Measurements from ENCODE around the gene ERGIC1. TPM values are rescaled to one million over a fixed set of nuclear protein-coding genes. Genes with fewer than 3 reads are reported as not detected.

ERGIC1 gene
- total and polyA plus RNA-seq, 10 of the 15 experiments (the other 5 are each of a cell fraction or from before 2014, with no cell fraction given), result 8.8 to 104 (median 76.3) TPM

DNA sequence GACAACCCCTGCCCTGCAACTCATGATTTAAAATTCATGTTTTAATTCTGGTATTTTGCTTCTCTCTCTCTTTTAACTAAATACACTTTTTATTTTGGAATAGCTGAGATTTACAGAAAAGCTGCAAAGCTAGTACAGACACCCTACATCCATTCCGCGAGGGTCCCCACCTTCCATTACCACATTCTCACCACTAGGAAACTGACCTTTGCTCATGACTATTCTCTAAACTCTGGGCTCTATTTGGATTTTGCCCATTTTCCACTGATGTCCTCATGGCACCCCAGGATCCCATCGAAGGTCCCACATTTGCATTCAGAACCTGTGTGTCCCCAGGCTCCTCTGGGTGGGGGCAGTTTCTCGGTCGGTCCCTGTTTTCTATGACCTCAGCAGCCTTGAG lies 11.5 kb downstream of the ERGIC1 start:
- TF ChIP-seq ZNF217 (IDR thresholded peaks at IDR 0.05) (no peak), PAX5 (IDR thresholded peaks at IDR 0.05; ENCODE audit: borderline replicate concordance, low read depth, low read length) (no peak), EGR1 (IDR thresholded peaks at IDR 0.05; ENCODE audit: borderline replicate concordance in 1 of 2, low read depth in 2 of 2, low read length in 2 of 2) (no peak), TARDBP (IDR thresholded peaks at IDR 0.05; ENCODE audit: borderline replicate concordance) (no peak), SMARCA5 (IDR thresholded peaks at IDR 0.05) (no peak), CREB1 (IDR thresholded peaks at IDR 0.05; ENCODE audit: low read depth) (no peak), NFIC (IDR thresholded peaks at IDR 0.05; ENCODE audit: low read depth, low read length) (no peak), ZNF207 (IDR thresholded peaks at IDR 0.05; ENCODE audit: borderline replicate concordance) (no peak), SMAD5 (IDR thresholded peaks at IDR 0.05; ENCODE audit: low read depth) (no peak), NFYB (IDR thresholded peaks at IDR 0.05; ENCODE audit: insufficient read depth, low read depth, low read length) (no peak), YY1 (IDR thresholded peaks at IDR 0.05; ENCODE audit: low read depth, low read length) (no peak)
- TF ChIP-seq, protein P1, sequence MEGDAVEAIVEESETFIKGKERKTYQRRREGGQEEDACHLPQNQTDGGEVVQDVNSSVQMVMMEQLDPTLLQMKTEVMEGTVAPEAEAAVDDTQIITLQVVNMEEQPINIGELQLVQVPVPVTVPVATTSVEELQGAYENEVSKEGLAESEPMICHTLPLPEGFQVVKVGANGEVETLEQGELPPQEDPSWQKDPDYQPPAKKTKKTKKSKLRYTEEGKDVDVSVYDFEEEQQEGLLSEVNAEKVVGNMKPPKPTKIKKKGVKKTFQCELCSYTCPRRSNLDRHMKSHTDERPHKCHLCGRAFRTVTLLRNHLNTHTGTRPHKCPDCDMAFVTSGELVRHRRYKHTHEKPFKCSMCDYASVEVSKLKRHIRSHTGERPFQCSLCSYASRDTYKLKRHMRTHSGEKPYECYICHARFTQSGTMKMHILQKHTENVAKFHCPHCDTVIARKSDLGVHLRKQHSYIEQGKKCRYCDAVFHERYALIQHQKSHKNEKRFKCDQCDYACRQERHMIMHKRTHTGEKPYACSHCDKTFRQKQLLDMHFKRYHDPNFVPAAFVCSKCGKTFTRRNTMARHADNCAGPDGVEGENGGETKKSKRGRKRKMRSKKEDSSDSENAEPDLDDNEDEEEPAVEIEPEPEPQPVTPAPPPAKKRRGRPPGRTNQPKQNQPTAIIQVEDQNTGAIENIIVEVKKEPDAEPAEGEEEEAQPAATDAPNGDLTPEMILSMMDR (IDR thresholded peaks at IDR 0.05 in 2 of 3, conservative IDR thresholded peaks at IDR 0.05 in 1 of 3; ENCODE audit: control insufficient read depth in 2 of 3, extremely low read depth in 1 of 3, insufficient read depth in 1 of 3, low read depth in 3 of 3, low read length in 3 of 3), result no peak
- TF ChIP-seq, protein P2, sequence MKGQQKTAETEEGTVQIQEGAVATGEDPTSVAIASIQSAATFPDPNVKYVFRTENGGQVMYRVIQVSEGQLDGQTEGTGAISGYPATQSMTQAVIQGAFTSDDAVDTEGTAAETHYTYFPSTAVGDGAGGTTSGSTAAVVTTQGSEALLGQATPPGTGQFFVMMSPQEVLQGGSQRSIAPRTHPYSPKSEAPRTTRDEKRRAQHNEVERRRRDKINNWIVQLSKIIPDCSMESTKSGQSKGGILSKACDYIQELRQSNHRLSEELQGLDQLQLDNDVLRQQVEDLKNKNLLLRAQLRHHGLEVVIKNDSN (IDR thresholded peaks at IDR 0.05; ENCODE audit: borderline replicate concordance, extremely low read length, insufficient read depth, low read depth, low read length), result no peak
- TF ChIP-seq, protein P3, sequence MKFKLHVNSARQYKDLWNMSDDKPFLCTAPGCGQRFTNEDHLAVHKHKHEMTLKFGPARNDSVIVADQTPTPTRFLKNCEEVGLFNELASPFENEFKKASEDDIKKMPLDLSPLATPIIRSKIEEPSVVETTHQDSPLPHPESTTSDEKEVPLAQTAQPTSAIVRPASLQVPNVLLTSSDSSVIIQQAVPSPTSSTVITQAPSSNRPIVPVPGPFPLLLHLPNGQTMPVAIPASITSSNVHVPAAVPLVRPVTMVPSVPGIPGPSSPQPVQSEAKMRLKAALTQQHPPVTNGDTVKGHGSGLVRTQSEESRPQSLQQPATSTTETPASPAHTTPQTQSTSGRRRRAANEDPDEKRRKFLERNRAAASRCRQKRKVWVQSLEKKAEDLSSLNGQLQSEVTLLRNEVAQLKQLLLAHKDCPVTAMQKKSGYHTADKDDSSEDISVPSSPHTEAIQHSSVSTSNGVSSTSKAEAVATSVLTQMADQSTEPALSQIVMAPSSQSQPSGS (IDR thresholded peaks at IDR 0.05; ENCODE audit: low read length), result no peak
- SMC1A ChIA-PET (ENCODE audit: uncharacterized antibody, unreplicated experiment), result no interaction called here
- 99% methylated on average over 5 of the region's 5 CpGs for WGBS (ENCODE audit: insufficient coverage, insufficient replicate concordance, low lambda C conversion rate, missing lambda C conversion rate)

More for the DNA sequence above, 11.5 kb downstream of the ERGIC1 start:
- intact Hi-C loops (cut with micrococcal nuclease; ENCODE audit: unreplicated experiment), result no loop called here
- RAD21 ChIA-PET (ENCODE audit: unreplicated experiment), result no interaction called here
- no peak for DNase-seq (ENCODE audit: low read depth, low spot score)
- peaks cover 0 to 12% of the 10 kb centered on the region in 2 experiments; a peak in 2 of 4 replicates for H3K36me3 ChIP-seq (ENCODE audit: control insufficient read depth in 2 of 2, insufficient read depth in 2 of 2, low read length in 1 of 2)
- no peaks in the 10 kb centered on the region for H3K9me3 ChIP-seq (replicated peaks; ENCODE audit: control insufficient read depth, insufficient read depth, low read length)
- FAIRE-seq, result no peak
- no peak for ATAC-seq
- H3K79me2 ChIP-seq (ENCODE audit: control insufficient read depth, insufficient read depth, low read length), result peaks cover 61% of the 10 kb centered on the region
- no peak overlapping the region for H3K4me2 ChIP-seq (ENCODE audit: control insufficient read depth, insufficient read depth)
- CTCF ChIA-PET, result interaction anchor here (1.7 kb wide), 1 partner anchor 128 kb away, joined by 4 read pairs; no protein-coding TSS in a partner anchor
- POLR2A ChIA-PET, result interaction anchor here (0.6 kb wide), 1 partner anchor 375 kb away, joined by 3 read pairs; no protein-coding TSS in a partner anchor
- no TSS peak for BruUV-seq (replicated peaks)
- no peak overlapping the region for H3K4me3 ChIP-seq
- in situ Hi-C loops (cut with MboI), result no loop called here
- H3K27me3 ChIP-seq (replicated peaks in 1 of 2; ENCODE audit: control insufficient read depth in 2 of 2, insufficient read depth in 2 of 2, low read length in 1 of 2), result no peaks in the 10 kb centered on the region
- no peak overlapping the region for H3K27ac ChIP-seq (ENCODE audit: control insufficient read depth, insufficient read depth)
- peaks cover 18% of the 10 kb centered on the region for H3K4me1 ChIP-seq (ENCODE audit: control insufficient read depth, insufficient read depth, low read length)
- H3K9ac ChIP-seq (ENCODE audit: control insufficient read depth, insufficient read depth, low read length), result no peak overlapping the region
- no peaks in the 10 kb centered on the region for H4K20me1 ChIP-seq (ENCODE audit: control insufficient read depth, insufficient read depth)
- no peak overlapping the region for H2AFZ ChIP-seq (ENCODE audit: control insufficient read depth, low read depth, low read length)
